ENCODE measurements around the gene COP1.

DNA sequence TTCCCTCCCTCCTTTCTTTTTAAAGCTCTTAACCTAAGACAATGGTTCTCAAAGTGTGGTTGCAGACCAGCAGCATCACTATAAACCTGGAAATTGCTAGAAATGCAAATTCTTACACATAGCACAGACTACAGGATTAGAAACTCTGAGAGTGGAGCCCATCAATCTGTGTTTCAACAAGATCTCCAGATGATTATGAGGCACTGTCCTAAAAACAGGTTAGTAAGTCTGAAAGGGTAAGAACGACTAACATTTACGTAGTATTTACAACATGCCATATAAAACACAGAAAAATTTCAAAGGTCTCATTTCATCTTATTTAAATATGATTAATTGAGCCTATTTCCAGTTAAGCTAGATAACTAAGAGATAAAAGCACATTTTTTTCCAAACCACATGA lies 138.8 kb downstream of the COP1 start:
- TF ChIP-seq POLR2A (IDR thresholded peaks at IDR 0.05), result no peak
- TF ChIP-seq, protein P1, sequence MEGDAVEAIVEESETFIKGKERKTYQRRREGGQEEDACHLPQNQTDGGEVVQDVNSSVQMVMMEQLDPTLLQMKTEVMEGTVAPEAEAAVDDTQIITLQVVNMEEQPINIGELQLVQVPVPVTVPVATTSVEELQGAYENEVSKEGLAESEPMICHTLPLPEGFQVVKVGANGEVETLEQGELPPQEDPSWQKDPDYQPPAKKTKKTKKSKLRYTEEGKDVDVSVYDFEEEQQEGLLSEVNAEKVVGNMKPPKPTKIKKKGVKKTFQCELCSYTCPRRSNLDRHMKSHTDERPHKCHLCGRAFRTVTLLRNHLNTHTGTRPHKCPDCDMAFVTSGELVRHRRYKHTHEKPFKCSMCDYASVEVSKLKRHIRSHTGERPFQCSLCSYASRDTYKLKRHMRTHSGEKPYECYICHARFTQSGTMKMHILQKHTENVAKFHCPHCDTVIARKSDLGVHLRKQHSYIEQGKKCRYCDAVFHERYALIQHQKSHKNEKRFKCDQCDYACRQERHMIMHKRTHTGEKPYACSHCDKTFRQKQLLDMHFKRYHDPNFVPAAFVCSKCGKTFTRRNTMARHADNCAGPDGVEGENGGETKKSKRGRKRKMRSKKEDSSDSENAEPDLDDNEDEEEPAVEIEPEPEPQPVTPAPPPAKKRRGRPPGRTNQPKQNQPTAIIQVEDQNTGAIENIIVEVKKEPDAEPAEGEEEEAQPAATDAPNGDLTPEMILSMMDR (IDR thresholded peaks at IDR 0.05), result no peak
